ENCODE measurements around the gene FGFRL1.

DNA sequence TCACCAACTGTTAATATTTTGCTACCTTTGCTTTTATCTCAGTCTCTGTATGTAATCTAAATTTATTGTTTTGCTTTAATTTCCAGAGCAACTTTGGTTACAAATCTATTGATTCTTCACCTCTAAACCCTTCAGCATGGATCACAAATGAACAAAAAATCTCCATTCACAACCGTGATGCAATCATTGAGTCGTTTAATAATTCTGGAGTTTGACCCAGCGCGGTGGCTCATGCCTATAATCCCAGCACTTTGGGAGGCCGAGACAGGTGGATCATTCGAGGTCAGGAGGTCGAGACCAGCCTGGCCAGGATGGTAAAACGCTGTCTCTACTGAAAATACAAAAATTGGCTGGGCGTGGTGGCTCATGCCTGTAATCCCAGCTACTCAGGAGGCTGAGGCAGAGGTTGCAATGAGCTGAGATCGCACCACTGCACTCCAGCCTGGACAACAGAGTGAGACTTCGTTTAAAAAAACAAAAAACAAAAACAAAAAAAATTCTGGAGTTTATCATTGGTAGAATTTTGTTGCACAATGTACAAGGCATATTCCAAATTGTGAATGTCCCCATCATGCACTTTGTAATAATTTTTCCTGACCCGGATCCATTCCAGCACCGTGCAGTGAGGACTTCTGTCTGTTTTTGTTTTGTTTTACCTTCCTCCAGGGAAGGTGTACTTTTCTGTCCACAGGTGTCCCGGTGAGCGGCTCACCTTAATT, 26.9 kb upstream of the FGFRL1 start:
- no peak for TF ChIP-seq EZH2 (IDR thresholded peaks at IDR 0.05; ENCODE audit: insufficient read depth, poor library complexity, severe bottlenecking)
- no peak for TF ChIP-seq EZH2phosphoT487 (IDR thresholded peaks at IDR 0.05; ENCODE audit: insufficient read depth, low read depth)

All from GM23248 (cell line).